GM12864 (cell line): ENCODE data around the gene OR1D5.

ENCODE experiments used
- DNase-seq: peaks from one replicate; pipeline ENCODE4 v3.0.0-alpha.2; 2011; ENCODE audit warnings: low read depth
- H3K4me3 ChIP-seq: 2 replicates; pipeline ENCODE4 v1.5.1; 2011; ENCODE audit warnings: mild to moderate bottlenecking, low read depth, low read length, control low read depth
- CTCF ChIP-seq: IDR thresholded peaks from 2 replicates; pipeline ENCODE4 v1.5.1; 2011; ENCODE audit warnings: low read depth, mild to moderate bottlenecking, moderate library complexity, low read length, control low read depth, inconsistent platforms; ENCODE audit errors: missing control alignments

The OR1D5 gene

DNA sequence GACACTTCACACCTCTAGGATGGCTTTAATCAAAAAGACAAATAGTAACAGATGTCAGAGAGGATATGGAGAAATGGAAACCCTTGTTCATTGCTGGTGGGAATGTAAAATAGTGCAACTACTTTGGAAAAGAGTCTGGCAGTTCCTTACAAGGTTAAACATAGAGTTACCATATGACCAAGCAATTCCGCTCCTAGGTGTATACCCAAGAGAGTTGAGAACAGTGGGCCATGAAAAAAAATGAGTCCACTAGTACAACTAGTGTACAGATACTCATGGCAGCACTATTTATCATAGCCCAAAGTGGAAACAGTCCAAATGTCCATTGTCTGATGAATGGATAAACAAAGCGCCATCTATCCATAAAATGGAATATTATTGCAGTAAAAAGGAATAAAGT is 39.1 kb downstream of the OR1D5 start:
- no peak for DNase-seq
- H3K4me3 ChIP-seq: no peak overlapping the region
- no peak for TF ChIP-seq CTCF

GRCh38 chr17:3022197-3022596 is 41.2 kb downstream of the OR1D5 start:
- TF ChIP-seq CTCF: no peak
- DNase-seq: no peak
- no peak overlapping the region for H3K4me3 ChIP-seq

DNA sequence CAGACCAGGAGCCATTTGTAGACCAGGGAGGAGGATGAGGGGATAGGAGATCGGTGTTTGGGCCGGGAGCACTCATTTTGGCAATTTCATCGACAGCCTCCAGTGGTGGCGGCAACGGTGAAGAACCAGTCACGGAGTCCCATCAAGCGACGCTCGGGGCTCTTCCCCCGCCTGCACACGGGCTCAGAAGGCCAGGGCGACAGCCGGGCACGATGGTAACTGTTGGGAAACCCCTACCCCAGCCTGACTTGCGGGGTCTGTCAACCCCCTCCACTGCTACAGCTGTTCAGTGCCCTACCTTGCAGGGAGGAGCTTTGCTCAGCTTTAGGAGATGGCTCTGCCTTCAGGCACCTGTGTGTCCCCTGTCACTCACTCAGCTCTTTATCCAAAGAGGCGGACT is 43.0 kb downstream of the OR1D5 start:
- no peak for DNase-seq
- TF ChIP-seq CTCF: no peak
- no peak overlapping the region for H3K4me3 ChIP-seq

DNA sequence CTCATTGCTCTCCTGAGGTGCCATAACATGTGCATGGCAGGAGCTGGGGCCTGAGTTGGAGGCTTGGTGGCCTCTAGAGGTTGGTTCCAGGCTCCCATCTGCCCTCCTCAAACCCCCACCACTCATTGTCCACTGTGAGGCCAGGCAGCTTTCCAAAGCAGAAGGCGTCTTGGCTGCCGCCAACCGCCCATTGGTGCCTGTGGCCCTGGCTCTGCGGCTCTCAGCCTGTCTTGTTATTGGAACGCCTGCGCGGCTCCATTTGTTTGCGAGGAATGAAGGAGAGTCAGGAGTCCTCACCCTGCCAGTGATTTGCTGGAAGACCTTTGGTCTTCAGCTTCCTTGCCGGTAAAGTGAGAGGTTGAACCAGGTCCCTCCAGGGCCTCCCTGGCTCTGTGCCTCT is 43.6 kb downstream of the OR1D5 start:
- no peak for TF ChIP-seq CTCF
- no peak overlapping the region for H3K4me3 ChIP-seq
- no peak for DNase-seq

DNA sequence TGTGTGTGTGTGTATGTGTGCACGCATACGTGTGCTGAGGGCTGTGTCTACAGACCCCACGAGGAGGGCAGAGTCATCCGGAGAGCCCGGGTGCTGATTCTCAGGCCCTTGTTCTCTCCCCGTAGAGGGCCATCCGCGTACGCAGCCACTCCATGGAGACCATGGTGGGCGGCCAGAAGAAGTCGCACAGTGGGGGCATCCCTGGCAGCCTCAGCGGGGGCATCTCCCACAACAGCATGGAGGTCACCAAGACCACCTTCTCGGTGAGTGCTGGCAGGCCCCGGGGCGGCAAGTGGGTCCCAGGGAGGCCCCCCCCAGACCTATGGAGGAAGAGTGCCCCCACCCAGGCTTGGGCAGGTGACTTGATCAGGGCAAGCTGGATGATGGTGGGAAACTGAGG is 45.5 kb downstream of the OR1D5 start:
- no peak for TF ChIP-seq CTCF
- DNase-seq: no peak

GRCh38 chr17:3015890-3016289 is 47.5 kb downstream of the OR1D5 start:
- no peak overlapping the region for H3K4me3 ChIP-seq
- no peak for DNase-seq

More for the DNA sequence above, 45.5 kb downstream of the OR1D5 start:
- no peak overlapping the region for H3K4me3 ChIP-seq

More at GRCh38 chr17:3015890-3016289, 47.5 kb downstream of the OR1D5 start:
- no peak for TF ChIP-seq CTCF
